ENCODE data around the gene VASP. TPM values are rescaled to one million over a fixed set of nuclear protein-coding genes. Genes with fewer than 3 reads are reported as not detected.

VASP gene
- total RNA-seq, 6 experiments from 2014 or later = 19.4 to 64.1 (median 30.6) TPM

DNA sequence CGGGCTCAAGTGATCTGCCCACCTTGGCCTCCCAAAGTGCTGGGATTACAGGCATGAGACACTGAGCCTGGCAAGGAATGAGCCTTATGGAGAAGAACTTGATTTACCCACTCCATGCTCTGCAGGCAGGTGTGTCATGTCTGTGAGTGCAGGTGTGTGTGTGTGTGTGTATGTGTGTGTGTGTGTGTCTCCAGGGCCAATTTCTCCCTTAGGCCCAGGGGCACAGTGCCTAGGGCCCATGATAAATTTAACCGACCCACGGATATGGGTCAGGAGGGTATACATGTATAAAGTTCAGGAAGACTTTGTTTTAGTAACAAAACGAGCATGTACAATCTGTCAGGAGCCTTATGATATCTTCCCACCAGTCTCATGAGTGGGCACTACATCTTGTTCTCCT is 44.0 kb upstream of the VASP start:
- no peak for DNase-seq
- H3K4me3 ChIP-seq = no peak overlapping the region
- ATAC-seq = no peak
- H3K36me3 ChIP-seq = no peaks in the 10 kb centered on the region
- TF ChIP-seq CTCF (IDR thresholded peaks at IDR 0.05) (no peak), POLR2A (IDR thresholded peaks at IDR 0.05) (no peak)
- 63% methylated on average over 2 of the region's 4 CpGs for WGBS (ENCODE audit: insufficient coverage, low coverage, low lambda C conversion rate, missing lambda C conversion rate)
- no peaks in the 10 kb centered on the region for H3K27me3 ChIP-seq
- no peaks in the 10 kb centered on the region for H3K9me3 ChIP-seq
- peaks cover 0 to 10% (median 4%) of the 10 kb centered on the region in 4 donors for H3K4me1 ChIP-seq
- no peak overlapping the region for H3K27ac ChIP-seq
- intact Hi-C loops (cut with DNase I) = no loop called here

- TF ChIP-seq CTCF (IDR thresholded peaks at IDR 0.05) = no peak
- no peak for TF ChIP-seq POLR2A (IDR thresholded peaks at IDR 0.05)
- intact Hi-C loops (cut with DNase I) = no loop called here
- H3K4me3 ChIP-seq = no peak overlapping the region
- H3K27ac ChIP-seq = no peak overlapping the region
- no peaks in the 10 kb centered on the region for H3K9me3 ChIP-seq
- H3K27me3 ChIP-seq = no peaks in the 10 kb centered on the region
- no peaks in the 10 kb centered on the region for H3K36me3 ChIP-seq
- ATAC-seq (no peak), DNase-seq (no peak)
- peaks cover 0 to 15% (median 7%) of the 10 kb centered on the region in 4 donors for H3K4me1 ChIP-seq
- 33% methylated on average over 1 of the region's 2 CpGs for WGBS (ENCODE audit: insufficient coverage, low coverage, low lambda C conversion rate, missing lambda C conversion rate)
These were observed 43.0 kb upstream of the VASP start for GRCh38 chr19:45464274-45464673.

DNA sequence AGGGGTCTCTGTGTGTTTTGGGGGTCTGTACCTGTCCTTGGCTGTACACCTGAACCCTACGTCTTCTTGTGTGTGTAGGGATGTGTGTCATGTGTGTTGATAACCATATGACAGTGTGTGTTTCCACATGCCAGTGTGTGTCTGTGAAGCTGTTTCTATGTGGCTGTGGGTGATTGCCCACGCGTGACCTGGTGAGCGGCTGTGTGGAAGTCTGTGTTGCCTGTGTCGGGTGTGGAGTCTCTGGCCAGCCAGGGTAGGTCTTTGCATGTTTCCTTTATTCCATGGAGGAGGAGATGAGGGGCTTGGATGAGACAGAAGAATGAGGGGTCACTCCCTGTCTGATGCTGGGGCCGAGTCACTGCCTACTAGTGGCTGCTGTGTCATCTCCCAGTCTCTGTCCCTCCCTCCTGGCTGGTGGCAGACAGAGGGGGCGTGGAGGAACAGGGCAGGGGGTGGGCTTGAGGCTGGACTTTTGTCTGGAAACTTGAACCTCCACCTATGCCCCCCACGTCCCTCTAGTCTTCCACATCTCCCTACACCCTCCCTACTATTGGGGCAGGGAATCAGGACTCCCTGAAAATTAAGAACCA is 42.3 kb upstream of the VASP start:
- no peaks in the 10 kb centered on the region for H3K36me3 ChIP-seq
- no peak overlapping the region for H3K4me3 ChIP-seq
- TF ChIP-seq CTCF (IDR thresholded peaks at IDR 0.05) (no peak), POLR2A (IDR thresholded peaks at IDR 0.05) (no peak)
- no peaks in the 10 kb centered on the region for H3K9me3 ChIP-seq
- DNase-seq = no peak
- no peaks in the 10 kb centered on the region for H3K27me3 ChIP-seq
- intact Hi-C loops (cut with DNase I) = no loop called here
- no peak overlapping the region for H3K27ac ChIP-seq
- 55% methylated on average over 6 of the region's 8 CpGs for WGBS (ENCODE audit: insufficient coverage, low coverage, low lambda C conversion rate, missing lambda C conversion rate)
- peaks cover 0 to 15% (median 7%) of the 10 kb centered on the region in 4 donors for H3K4me1 ChIP-seq
- ATAC-seq = no peak

DNA sequence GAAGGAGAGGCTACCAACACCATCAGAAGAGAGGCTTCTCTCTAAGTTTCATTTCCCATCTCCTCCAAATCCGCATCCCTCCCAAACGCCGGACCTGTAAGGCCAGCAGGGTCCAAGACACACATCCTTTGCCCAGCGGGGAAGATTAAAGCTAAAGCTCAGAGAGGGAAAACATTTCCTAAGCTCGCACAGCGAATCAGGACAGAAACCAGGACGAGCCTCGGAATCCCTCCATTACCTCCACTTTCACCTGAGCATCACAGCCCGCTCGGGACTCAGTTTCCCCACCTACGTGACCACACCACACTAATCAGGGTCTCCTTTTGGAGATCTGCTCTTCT is 40.2 kb upstream of the VASP start:
- ATAC-seq (no peak), DNase-seq (no peak)
- under 1% methylated on average over 11 of the region's 11 CpGs for WGBS (ENCODE audit: insufficient coverage, low coverage, low lambda C conversion rate, missing lambda C conversion rate)
- Histone ChIP-seq H3K9me3 (no peaks in the 10 kb centered on the region), H3K4me1 (peaks cover 0 to 15% (median 7%) of the 10 kb centered on the region in 4 donors), H3K36me3 (no peaks in the 10 kb centered on the region), H3K4me3 (peak overlapping the region; percentile 31 to 76 (median 61)), H3K27me3 (no peaks in the 10 kb centered on the region), H3K27ac (peak overlapping the region; percentile 69 to 90 (median 81))
- TF ChIP-seq POLR2A (IDR thresholded peaks at IDR 0.05) (no peak), CTCF (IDR thresholded peaks at IDR 0.05) (no peak)
- intact Hi-C loops (cut with DNase I) = no loop called here

All from right lobe of liver (tissue), 6 donors.